ENCODE measurements around the gene S100G.

The S100G gene

DNA sequence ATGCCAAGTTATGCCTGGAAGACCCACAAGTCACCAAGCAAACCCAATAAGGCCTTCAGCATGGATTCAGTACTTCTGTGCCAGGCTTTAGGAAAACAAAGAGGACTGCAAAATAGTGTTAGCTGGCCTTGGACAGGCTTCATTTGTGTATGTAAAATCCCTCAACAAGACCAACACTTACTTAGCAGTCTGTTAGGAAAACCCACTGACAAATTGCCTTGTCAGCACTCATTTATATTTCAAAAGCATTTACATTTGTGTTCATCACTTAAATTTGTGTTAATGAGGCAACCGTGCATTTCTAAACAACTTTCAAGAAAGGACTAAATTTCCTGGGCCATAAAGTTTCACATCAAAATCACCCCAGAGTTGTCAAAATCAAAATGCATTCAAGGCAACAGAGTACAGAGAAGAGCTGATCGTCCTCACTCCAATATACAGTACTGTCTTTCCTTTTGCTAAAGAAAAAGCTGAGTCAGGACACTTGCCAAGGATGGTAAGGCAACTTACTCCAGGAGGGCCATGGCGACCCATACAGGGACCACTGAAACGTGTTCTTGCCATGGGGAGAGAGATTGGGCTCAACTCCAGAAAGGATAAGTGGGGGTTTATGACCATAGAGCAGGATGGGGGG, 1.6 kb downstream of the S100G start:
- DNase-seq, result no peak

DNA sequence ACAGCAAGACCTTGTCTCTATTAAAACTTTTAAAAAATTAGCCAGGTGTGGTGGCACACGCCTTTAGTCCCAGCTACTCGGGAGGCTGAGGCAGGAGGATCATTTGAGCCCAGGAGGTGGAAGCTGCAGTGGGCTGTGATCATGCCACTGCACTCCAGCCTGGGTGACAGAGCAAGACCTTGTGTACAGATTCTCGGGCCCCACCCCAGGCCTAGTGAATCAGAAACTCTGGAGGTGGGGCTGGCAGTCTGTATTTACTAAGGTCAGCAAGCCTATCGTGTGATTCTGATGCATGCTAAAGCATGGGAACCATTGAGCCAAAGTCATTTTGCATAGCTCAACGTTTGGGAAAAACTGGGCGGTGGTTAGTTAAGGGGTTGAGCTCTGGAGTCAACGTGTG, 3.5 kb downstream of the S100G start:
- DNase-seq, result no peak

- no peak for DNase-seq
Observed at GRCh38 chrX:16654093-16654492, 4.1 kb downstream of the S100G start.

DNA sequence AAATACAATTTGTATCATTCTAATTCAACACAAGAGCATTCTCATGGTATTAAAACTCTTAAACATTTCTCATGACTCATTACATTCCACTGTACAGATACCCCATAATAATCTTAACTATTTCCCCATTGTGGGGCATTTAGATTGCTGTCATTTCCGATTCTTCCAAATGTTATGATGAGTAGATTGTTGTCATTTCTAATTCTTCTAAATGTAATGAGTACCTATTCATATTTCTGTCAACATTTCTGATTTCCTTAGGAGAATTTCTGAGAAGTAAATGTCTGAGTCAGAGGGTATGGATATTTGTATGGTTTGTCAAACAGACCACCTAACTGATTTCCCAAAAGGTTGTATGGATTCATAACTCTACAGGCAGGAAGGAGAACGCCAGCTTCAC, 8.3 kb downstream of the S100G start:
- no peak for DNase-seq

DNA sequence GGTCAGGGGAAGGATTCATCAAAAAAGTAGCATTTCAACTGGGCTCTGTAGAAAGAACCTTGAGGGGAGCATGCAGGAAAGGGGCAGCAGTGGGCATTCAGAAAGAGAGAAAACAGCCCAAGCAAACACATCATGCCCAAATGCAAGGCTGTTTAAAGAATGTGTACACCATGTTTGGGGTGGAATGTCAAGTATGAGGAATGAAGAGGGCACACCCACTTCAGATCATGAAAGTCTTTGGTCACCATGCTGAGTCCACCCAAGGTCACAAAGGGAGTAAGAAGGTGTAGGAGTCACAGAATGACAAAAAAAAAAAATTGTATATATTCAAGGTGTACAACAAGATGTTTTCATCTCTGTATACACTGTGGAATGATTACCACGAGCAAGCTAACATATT, 9.4 kb downstream of the S100G start:
- DNase-seq, result no peak

GRCh38 chrX:16661495-16661894, 11.5 kb downstream of the S100G start:
- no peak for DNase-seq

DNA sequence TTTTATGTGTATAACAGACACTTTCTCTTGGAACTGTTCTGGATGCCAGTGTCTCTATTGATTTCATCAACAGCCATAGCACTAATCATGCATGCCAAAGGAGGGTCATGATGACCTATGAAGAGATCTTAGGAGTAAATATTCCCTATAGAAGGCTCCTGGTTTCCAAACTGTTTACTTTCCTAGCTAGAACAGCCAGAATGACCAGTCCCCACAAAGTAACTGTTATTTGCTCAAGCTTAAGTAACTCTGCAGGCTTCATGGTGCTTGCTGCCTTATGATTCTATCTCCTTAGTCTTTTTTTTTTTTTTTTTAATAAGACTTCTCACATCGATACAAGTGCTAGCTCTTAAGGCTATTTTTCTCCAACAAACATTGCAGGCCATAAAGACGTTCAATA, 12.4 kb downstream of the S100G start:
- DNase-seq, result no peak

DNA sequence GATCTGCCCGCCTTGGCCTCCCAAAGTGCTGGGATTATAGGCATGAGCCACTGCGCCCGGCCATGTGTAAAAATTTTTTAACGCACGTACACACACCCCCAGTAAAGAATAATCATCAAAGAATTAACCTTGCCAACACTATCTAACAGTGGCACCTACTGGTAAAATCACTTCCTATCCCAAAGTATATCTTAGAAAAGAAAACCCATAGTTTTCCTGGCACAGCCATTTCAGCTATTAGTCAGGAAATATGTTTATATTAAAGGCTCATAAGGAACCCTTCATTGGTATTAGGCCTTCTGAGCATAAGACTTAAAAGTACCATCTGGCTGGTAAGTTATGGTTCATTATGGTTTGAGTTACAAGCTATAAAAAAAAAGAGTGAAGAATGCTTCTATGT, 14.1 kb downstream of the S100G start:
- no peak for DNase-seq

GRCh38 chrX:16664626-16665025, 14.7 kb downstream of the S100G start:
- no peak for DNase-seq

- no peak for DNase-seq
Observed at GRCh38 chrX:16665089-16665488, 15.1 kb downstream of the S100G start.

DNA sequence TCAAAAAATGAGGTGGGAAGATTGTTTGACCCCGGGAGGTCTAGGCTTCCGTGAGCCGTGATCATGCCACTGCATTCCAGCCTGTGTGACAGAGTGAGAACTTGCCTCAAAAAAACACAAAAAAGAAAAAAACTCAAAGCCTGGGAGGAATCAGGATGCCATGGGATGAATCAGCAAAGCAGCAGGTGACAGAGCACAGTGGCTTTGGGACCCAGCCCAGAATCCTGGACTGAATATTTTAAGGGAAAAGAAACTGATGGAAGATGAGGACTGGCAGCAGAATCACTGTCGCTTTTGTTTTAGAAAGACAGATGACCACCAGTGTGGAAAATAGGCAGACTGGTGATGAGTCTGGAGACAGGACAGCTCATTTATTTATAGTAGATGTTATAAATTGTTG, 16.6 kb downstream of the S100G start:
- DNase-seq, result no peak

- DNase-seq, result peak; percentile 20
Observed at GRCh38 chrX:16671005-16671404, 21.0 kb downstream of the S100G start.

DNA sequence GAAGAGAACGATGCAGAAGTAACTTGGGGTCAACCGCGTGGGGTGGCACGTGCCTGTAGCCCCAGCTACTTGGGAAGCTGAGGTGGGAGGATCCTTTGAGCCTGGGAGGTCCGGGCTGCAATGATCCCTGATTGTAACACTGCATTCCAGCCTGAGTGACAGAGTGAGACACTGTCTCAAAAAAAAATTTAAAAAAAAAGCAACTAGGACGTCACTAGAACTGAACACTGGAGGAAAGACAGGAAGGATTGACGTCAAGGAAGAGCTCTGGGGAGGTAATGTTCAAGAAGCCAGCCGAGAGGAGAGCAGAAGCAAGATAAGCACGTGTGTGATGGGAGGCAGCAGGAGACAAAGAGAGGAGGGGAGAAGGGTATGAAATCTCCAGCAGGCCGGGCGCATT, 28.7 kb downstream of the S100G start:
- DNase-seq, result no peak

DNA sequence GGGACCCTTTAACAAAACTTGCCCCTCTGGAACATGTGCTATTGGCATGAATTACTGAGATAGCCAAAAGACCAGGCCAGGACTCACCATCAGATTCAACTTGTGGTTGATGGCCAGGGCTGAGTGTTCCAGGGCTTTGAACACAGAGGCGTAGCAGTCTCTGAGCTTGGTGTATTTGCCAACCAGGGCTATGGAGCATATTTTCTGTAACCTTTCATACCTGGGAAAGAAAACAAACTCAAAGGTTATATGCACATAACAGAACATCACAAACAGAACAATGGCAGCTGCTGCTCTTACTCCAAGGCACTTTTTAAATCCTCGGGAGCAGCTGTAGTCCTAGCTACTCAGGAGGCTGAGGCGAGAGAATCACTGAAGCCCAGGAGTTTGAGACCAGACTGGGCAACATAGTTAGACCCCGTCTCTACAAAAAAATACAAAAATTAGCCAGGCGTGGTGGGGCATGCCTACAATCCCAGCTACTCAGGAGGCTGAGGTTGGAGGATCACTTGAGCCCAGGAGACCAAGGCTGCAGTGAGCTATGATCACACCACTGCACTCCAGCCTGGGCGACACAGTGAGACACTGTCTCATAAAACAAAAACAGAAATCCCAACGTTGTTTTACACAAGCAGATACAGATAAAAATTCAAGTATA, 33.2 kb downstream of the S100G start:
- DNase-seq, result no peak

GRCh38 chrX:16687514-16687913, 37.6 kb downstream of the S100G start:
- DNase-seq, result no peak

GRCh38 chrX:16695079-16695676, 45.2 kb downstream of the S100G start:
- DNase-seq, result no peak

DNA sequence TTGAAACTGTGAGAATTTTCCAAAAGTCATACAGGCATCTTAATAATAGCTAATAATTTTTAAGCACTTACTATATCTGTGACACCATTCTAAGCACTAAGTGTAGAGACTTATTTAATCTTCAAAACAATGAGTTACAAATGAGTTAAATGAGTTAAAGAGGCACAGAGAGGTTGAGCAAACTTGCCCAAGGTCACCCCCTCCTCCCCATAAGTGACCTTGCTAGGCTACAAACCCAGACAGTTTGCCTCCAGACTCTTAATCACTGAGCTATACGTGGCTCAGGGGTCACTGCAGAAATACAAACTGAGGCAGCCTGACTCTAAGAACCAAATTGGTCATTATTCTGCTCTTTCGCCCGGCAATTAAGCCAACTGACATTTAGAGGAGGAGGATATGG, 47.0 kb downstream of the S100G start:
- no peak for DNase-seq

DNA sequence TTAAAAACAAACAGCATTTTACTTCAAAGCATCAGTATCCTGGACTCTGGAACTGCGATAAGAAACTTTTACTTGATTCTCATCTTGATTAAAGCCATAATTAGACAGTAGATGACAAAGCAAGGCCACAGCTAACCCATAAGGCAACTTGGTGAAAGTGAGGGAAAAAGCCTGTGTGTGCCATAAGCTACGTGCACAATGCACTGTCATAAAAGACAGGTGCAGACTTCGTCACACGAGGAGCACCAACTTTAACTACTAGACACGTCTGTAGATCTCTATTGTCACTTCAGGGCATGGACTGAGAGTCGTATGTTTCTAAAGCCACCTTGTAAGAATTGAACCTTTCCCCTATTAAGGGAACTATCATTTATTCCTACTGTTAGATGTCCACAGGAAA, 49.4 kb downstream of the S100G start:
- DNase-seq, result no peak

- no peak for DNase-seq
Observed at GRCh38 chrX:16700734-16701133, 50.8 kb downstream of the S100G start.

GRCh38 chrX:16702700-16703599, 53.0 kb downstream of the S100G start:
- DNase-seq, result no peak
